ENCODE measurements around the gene HLF. TPM values are rescaled to one million over a fixed set of nuclear protein-coding genes. Genes with fewer than 3 reads are reported as not detected.
A peak's percentile ranks its signal among the peaks of the same experiment; 100 is the strongest.

HLF gene
- total RNA-seq, 2 experiments from 2014 or later = 0.79 to 0.86 TPM

- no peak overlapping the region for H3K4me3 Mint-ChIP-seq
- intact Hi-C loops (cut with micrococcal nuclease) = no loop called here
- H3K9me3 Mint-ChIP-seq = no peaks in the 10 kb centered on the region
- H3K27me3 Mint-ChIP-seq (ENCODE audit: low read depth) = peaks cover 6% of the 10 kb centered on the region
- DNase-seq = no peak
- no peaks in the 10 kb centered on the region for H3K4me1 Mint-ChIP-seq (ENCODE audit: low read depth)
- H3K36me3 Mint-ChIP-seq (ENCODE audit: low read depth) = no peaks in the 10 kb centered on the region
- CTCF ChIA-PET = interaction anchor here (0.5 to 1.4 kb wide), 3 partner anchors 13 to 323 kb away, joined by 3 to 5 read pairs (median 3); no protein-coding TSS in a partner anchor
- no peak overlapping the region for H3K27ac Mint-ChIP-seq
These were observed 25.8 kb downstream of the HLF start for GRCh38 chr17:55290492-55291113.

- DNase-seq = no peak
- no peak overlapping the region for H3K4me3 Mint-ChIP-seq
- intact Hi-C loops (cut with micrococcal nuclease) = no loop called here
- H3K36me3 Mint-ChIP-seq (ENCODE audit: low read depth) = no peaks in the 10 kb centered on the region
- peaks cover 6% of the 10 kb centered on the region for H3K27me3 Mint-ChIP-seq (ENCODE audit: low read depth)
- no peaks in the 10 kb centered on the region for H3K4me1 Mint-ChIP-seq (ENCODE audit: low read depth)
- H3K9me3 Mint-ChIP-seq = no peaks in the 10 kb centered on the region
- no peak overlapping the region for H3K27ac Mint-ChIP-seq
- CTCF ChIA-PET = interaction anchor here (0.5 to 1.4 kb wide), 3 partner anchors 13 to 324 kb away, joined by 3 to 5 read pairs (median 3); no protein-coding TSS in a partner anchor
These were observed 26.4 kb downstream of the HLF start for GRCh38 chr17:55291114-55291507.

- H3K4me3 Mint-ChIP-seq = no peak overlapping the region
- no peak for DNase-seq
- H3K27ac Mint-ChIP-seq = no peak overlapping the region
- H3K36me3 Mint-ChIP-seq (ENCODE audit: low read depth) = no peaks in the 10 kb centered on the region
- peaks cover 6% of the 10 kb centered on the region for H3K27me3 Mint-ChIP-seq (ENCODE audit: low read depth)
- no peaks in the 10 kb centered on the region for H3K4me1 Mint-ChIP-seq (ENCODE audit: low read depth)
- CTCF ChIA-PET = no interaction called here
- H3K9me3 Mint-ChIP-seq = no peaks in the 10 kb centered on the region
- intact Hi-C loops (cut with micrococcal nuclease) = no loop called here
These were observed 27.3 kb downstream of the HLF start for GRCh38 chr17:55292094-55292493.

- DNase-seq = no peak
- Mint-ChIP-seq H3K4me1 (ENCODE audit: low read depth) (no peaks in the 10 kb centered on the region), H3K27me3 (ENCODE audit: low read depth) (peaks cover 6% of the 10 kb centered on the region), H3K27ac (no peak overlapping the region), H3K36me3 (ENCODE audit: low read depth) (no peaks in the 10 kb centered on the region), H3K9me3 (no peaks in the 10 kb centered on the region), H3K4me3 (no peak overlapping the region)
- intact Hi-C loops (cut with micrococcal nuclease) = no loop called here
- CTCF ChIA-PET = interaction anchor here (0.7 to 1.7 kb wide), 4 partner anchors 53 to 301 kb away, joined by 3 to 9 read pairs (median 4); no protein-coding TSS in a partner anchor
These were observed 29.4 kb downstream of the HLF start for GRCh38 chr17:55294042-55294751.

GRCh38 chr17:55295411-55296170, 30.8 kb downstream of the HLF start:
- CTCF ChIA-PET = interaction anchor here (0.6 to 2.2 kb wide), 8 partner anchors 36 to 550 kb away, joined by 3 to 26 read pairs (median 4); no protein-coding TSS in a partner anchor
- H3K9me3 Mint-ChIP-seq = no peaks in the 10 kb centered on the region
- H3K36me3 Mint-ChIP-seq (ENCODE audit: low read depth) = no peaks in the 10 kb centered on the region
- DNase-seq = peak; percentile 72
- no peaks in the 10 kb centered on the region for H3K4me1 Mint-ChIP-seq (ENCODE audit: low read depth)
- peaks cover 6% of the 10 kb centered on the region for H3K27me3 Mint-ChIP-seq (ENCODE audit: low read depth)
- no peak overlapping the region for H3K4me3 Mint-ChIP-seq
- H3K27ac Mint-ChIP-seq = no peak overlapping the region
- intact Hi-C loops (cut with micrococcal nuclease) = loop anchor here (1.0 to 2.0 kb wide), 4 partner anchors 57 to 302 kb away; no protein-coding TSS in a partner anchor

GRCh38 chr17:55296171-55296695, 31.5 kb downstream of the HLF start:
- Mint-ChIP-seq H3K9me3 (no peaks in the 10 kb centered on the region), H3K27me3 (ENCODE audit: low read depth) (peaks cover 6% of the 10 kb centered on the region), H3K4me1 (ENCODE audit: low read depth) (no peaks in the 10 kb centered on the region), H3K36me3 (ENCODE audit: low read depth) (no peaks in the 10 kb centered on the region), H3K27ac (no peak overlapping the region), H3K4me3 (no peak overlapping the region)
- CTCF ChIA-PET = interaction anchor here (0.7 to 2.2 kb wide), 8 partner anchors 14 to 304 kb away, joined by 3 to 26 read pairs (median 3); no protein-coding TSS in a partner anchor
- no peak for DNase-seq
- intact Hi-C loops (cut with micrococcal nuclease) = loop anchor here (1.0 to 2.0 kb wide), 4 partner anchors 57 to 303 kb away; no protein-coding TSS in a partner anchor

- DNase-seq = no peak
- Mint-ChIP-seq H3K9me3 (no peaks in the 10 kb centered on the region), H3K36me3 (ENCODE audit: low read depth) (no peaks in the 10 kb centered on the region), H3K27ac (no peak overlapping the region), H3K4me1 (ENCODE audit: low read depth) (no peaks in the 10 kb centered on the region), H3K27me3 (ENCODE audit: low read depth) (peaks cover 6% of the 10 kb centered on the region), H3K4me3 (no peak overlapping the region)
- intact Hi-C loops (cut with micrococcal nuclease) = loop anchor here (1.0 to 2.0 kb wide), 4 partner anchors 58 to 303 kb away; no protein-coding TSS in a partner anchor
- CTCF ChIA-PET = interaction anchor here (0.6 to 2.2 kb wide), 9 partner anchors 13 to 304 kb away, joined by 3 to 26 read pairs (median 4); no protein-coding TSS in a partner anchor
These were observed 31.9 kb downstream of the HLF start for GRCh38 chr17:55296699-55297098.

GRCh38 chr17:55298111-55298730, 33.5 kb downstream of the HLF start:
- no peaks in the 10 kb centered on the region for H3K9me3 Mint-ChIP-seq
- H3K4me3 Mint-ChIP-seq = no peak overlapping the region
- no peak for DNase-seq
- no peak overlapping the region for H3K27ac Mint-ChIP-seq
- peaks cover 6% of the 10 kb centered on the region for H3K27me3 Mint-ChIP-seq (ENCODE audit: low read depth)
- no peaks in the 10 kb centered on the region for H3K4me1 Mint-ChIP-seq (ENCODE audit: low read depth)
- no peaks in the 10 kb centered on the region for H3K36me3 Mint-ChIP-seq (ENCODE audit: low read depth)
- CTCF ChIA-PET = interaction anchor here (0.6 to 1.3 kb wide), 4 partner anchors 11 to 314 kb away, joined by 3 to 4 read pairs (median 3); no protein-coding TSS in a partner anchor
- intact Hi-C loops (cut with micrococcal nuclease) = no loop called here

GRCh38 chr17:55299162-55299838, 34.5 kb downstream of the HLF start:
- CTCF ChIA-PET = interaction anchor here (0.7 to 1.3 kb wide), 3 partner anchors 13 to 306 kb away, joined by 3 to 4 read pairs (median 3); no protein-coding TSS in a partner anchor
- H3K9me3 Mint-ChIP-seq = no peaks in the 10 kb centered on the region
- H3K27me3 Mint-ChIP-seq (ENCODE audit: low read depth) = peaks cover 3% of the 10 kb centered on the region
- no peaks in the 10 kb centered on the region for H3K36me3 Mint-ChIP-seq (ENCODE audit: low read depth)
- DNase-seq = no peak
- no peak overlapping the region for H3K27ac Mint-ChIP-seq
- intact Hi-C loops (cut with micrococcal nuclease) = no loop called here
- no peaks in the 10 kb centered on the region for H3K4me1 Mint-ChIP-seq (ENCODE audit: low read depth)
- no peak overlapping the region for H3K4me3 Mint-ChIP-seq

GRCh38 chr17:55299890-55300289, 35.1 kb downstream of the HLF start:
- Mint-ChIP-seq H3K27ac (no peak overlapping the region), H3K36me3 (ENCODE audit: low read depth) (no peaks in the 10 kb centered on the region), H3K9me3 (no peaks in the 10 kb centered on the region), H3K27me3 (ENCODE audit: low read depth) (peaks cover 2% of the 10 kb centered on the region), H3K4me3 (no peak overlapping the region), H3K4me1 (ENCODE audit: low read depth) (no peaks in the 10 kb centered on the region)
- no peak for DNase-seq
- intact Hi-C loops (cut with micrococcal nuclease) = no loop called here
- CTCF ChIA-PET = interaction anchor here (0.7 to 1.3 kb wide), 3 partner anchors 14 to 307 kb away, joined by 3 to 4 read pairs (median 3); no protein-coding TSS in a partner anchor

Data from activated naive CD4-positive, alpha-beta T cell treated with anti-CD3 and anti-CD28 coated beads for 36 hours (primary cell).